GM12865 (cell line): ENCODE data around the gene ITGB6.

ENCODE experiments used
- DNase-seq: peaks from one replicate; pipeline ENCODE4 v3.0.0; 2010; ENCODE audit warnings: low read depth
- H3K4me3 ChIP-seq: 2 replicates; pipeline ENCODE4 v1.5.1; 2011; ENCODE audit warnings: mild to moderate bottlenecking, low read depth, low read length, control low read depth
- CTCF ChIP-seq: IDR thresholded peaks from 2 replicates; pipeline ENCODE4 v1.5.1; 2011; ENCODE audit warnings: low read length, control low read depth, low read depth, inconsistent platforms; ENCODE audit not compliant: insufficient read depth; ENCODE audit errors: missing control alignments

ITGB6 gene

GRCh38 chr2:160060297-160060696 lies 139.8 kb downstream of the ITGB6 start:
- TF ChIP-seq CTCF, result no peak
- no peak for DNase-seq
- H3K4me3 ChIP-seq, result no peak overlapping the region

GRCh38 chr2:160057356-160057755 lies 142.7 kb downstream of the ITGB6 start:
- no peak for DNase-seq
- no peak overlapping the region for H3K4me3 ChIP-seq
- no peak for TF ChIP-seq CTCF

GRCh38 chr2:160055726-160056108 lies 144.4 kb downstream of the ITGB6 start:
- no peak for DNase-seq
- no peak overlapping the region for H3K4me3 ChIP-seq
- no peak for TF ChIP-seq CTCF

- DNase-seq, result no peak
- H3K4me3 ChIP-seq, result no peak overlapping the region
These were observed 144.9 kb downstream of the ITGB6 start for GRCh38 chr2:160054984-160055725.

GRCh38 chr2:160053946-160054345 lies 146.1 kb downstream of the ITGB6 start:
- H3K4me3 ChIP-seq, result no peak overlapping the region
- no peak for DNase-seq
- TF ChIP-seq CTCF, result no peak

More at GRCh38 chr2:160054984-160055725, 144.9 kb downstream of the ITGB6 start:
- TF ChIP-seq CTCF, result no peak

- no peak for TF ChIP-seq CTCF
- no peak for DNase-seq
- no peak overlapping the region for H3K4me3 ChIP-seq
These were observed 147.5 kb downstream of the ITGB6 start for GRCh38 chr2:160052531-160052930.

GRCh38 chr2:160051371-160051800 lies 148.7 kb downstream of the ITGB6 start:
- TF ChIP-seq CTCF, result no peak
- no peak overlapping the region for H3K4me3 ChIP-seq
- no peak for DNase-seq
